AG09319 (cell line): ENCODE data around the gene SCYL2.

Experiments
- DNase-seq: peaks from one replicate; pipeline ENCODE4 v3.0.0-alpha.2; 2010; ENCODE audit warnings: low read depth; ENCODE audit errors: extremely low read depth
- TF ChIP-seq, protein P1 (sequence below): IDR thresholded peaks from 2 replicates; pipeline ENCODE4 v1.5.1; 2011; ENCODE audit warnings: low read depth, mild to moderate bottlenecking, inconsistent platforms, low read length, moderate library complexity

SCYL2 gene

DNA sequence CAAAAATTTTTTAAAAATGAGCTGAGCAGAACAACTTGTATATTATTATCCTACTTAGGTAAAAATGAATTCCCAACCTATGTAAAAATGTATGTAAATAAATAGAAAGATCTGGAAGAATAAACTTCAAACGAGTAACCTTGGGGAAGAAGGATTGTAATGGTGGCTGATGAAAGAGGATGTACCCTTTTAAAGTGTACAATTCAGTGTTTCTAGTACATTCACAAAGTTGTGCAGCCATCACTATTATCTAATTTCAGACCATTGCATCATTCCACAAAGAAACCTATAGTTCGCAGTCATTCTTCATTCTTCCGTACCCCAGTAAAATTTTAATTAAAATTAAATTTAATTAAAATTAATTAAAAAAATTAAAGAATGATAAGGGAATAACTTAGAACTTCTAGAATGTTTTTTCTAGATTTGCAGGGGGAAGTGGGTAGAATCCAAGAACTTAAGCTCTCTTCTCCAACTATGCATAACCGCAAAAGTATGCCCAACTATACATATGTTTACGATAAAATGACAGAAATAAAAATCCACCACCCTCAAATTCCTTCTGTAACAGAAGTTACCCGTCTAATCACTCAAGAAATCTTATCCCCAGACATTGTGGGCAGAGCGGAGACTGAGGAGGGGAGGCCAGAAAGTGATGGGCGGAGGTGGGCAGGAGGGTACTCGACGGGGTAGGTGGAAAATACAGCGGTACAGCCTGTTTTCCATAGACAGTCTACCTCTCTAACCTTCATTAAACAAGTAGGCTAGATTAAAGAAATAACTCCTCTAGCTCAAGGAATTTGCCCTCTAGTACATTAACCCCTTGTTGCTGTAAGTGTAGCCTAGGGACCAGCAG is 1.0 kb upstream of the SCYL2 start:
- TF ChIP-seq, protein P1, sequence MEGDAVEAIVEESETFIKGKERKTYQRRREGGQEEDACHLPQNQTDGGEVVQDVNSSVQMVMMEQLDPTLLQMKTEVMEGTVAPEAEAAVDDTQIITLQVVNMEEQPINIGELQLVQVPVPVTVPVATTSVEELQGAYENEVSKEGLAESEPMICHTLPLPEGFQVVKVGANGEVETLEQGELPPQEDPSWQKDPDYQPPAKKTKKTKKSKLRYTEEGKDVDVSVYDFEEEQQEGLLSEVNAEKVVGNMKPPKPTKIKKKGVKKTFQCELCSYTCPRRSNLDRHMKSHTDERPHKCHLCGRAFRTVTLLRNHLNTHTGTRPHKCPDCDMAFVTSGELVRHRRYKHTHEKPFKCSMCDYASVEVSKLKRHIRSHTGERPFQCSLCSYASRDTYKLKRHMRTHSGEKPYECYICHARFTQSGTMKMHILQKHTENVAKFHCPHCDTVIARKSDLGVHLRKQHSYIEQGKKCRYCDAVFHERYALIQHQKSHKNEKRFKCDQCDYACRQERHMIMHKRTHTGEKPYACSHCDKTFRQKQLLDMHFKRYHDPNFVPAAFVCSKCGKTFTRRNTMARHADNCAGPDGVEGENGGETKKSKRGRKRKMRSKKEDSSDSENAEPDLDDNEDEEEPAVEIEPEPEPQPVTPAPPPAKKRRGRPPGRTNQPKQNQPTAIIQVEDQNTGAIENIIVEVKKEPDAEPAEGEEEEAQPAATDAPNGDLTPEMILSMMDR: no peak
- no peak for DNase-seq

DNA sequence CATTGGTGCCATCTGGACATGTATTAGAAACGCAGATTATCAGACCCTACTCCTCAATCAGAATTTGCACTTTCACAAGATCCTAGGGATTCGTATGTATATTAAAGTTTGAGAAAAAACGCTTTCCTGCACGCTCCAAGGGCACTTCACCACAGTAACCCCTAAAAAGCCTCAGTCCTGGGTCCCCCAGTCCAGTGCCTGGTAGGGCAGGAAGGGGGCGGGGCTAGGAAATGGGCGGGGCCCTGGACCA is 467 bp upstream of the SCYL2 start:
- DNase-seq: no peak
- TF ChIP-seq, protein P1: no peak

DNA sequence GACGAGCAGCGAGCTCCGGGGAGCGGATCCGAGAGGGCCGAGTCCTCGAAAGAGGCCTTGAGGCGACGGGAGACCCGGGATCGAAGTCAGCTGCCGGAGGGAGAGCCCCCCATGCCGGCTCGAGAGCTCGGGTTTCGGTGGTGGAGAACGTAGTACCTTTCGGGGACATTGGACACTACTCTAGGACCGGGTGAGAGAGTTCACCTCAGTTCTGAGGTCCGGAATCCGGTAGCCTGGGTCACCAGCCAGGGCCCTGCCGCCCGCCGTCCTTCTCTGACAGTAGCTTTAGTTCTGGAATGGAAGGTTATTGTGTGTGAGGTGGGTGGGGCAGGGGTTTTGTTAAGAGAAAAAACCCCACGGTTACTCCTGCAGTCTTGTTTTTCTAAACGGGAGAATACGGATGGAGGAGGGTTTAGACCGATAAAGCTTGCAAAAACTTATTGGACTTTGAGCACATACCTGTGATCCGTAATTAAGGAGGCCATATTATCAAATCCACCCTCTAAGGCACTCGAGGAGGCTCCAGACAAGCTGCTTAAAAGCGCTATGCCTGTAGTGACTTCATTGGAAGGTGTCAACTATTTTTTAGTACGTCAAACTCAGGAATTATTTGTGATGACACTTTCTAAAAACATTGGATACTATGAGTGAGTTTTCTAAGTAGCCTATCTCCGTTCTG is 765 bp downstream of the SCYL2 start:
- DNase-seq: no peak

DNA sequence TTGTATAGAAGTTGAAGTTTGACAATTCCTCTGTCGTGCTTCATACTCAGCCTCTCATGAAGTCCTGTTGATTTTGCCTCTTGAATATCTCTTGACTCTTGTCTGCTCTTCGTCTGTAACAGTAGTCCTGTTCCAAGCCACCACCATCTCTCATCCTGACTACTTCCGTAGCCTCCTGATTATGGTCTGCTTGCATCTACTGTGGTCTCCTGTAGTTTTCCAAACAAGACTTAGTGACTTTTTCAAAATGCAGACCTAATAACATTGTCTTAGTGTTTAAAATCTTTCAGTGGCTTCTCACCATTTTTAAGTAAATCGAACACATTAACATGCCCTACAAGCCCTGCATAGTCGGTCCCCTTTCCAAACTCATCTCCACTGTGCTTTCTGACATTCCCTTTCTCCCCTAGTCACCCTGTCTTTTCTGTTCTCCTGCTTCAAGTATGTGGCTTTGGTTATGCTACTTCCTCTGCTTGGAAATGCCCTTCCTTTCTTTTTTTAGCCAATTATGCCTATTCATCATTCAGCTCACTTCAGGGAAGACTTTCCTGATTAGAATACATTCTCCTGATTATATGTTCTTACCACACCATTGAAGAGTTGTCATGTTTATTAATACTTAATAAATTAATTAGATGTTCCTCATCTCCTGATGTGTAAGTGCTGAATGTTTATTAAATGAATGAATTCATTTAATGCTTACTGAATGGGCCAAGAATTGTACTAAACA is 2.0 kb downstream of the SCYL2 start:
- DNase-seq: no peak

More for the DNA sequence above, 765 bp downstream of the SCYL2 start:
- TF ChIP-seq, protein P1: no peak

DNA sequence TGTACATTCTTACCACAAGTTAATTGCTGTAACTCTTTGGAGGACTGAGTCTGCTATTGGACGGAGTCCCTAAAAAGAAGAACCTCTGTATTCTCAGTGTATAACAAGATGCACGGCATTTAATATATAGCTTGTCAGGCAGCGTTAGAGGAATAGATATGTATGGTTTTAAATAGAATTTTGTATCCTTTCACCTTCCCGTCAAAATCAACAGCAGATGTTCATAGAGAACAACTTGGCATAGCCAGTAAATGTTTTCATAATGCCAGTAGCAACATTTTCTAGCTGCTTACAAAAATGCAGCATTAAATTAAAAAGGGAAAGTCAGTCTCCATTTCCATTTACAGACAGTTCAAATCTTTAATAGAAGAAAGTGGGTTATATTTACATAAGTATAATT is 6.8 kb downstream of the SCYL2 start:
- TF ChIP-seq, protein P1: no peak
- no peak for DNase-seq

More for the DNA sequence above, 2.0 kb downstream of the SCYL2 start:
- TF ChIP-seq, protein P1: no peak

DNA sequence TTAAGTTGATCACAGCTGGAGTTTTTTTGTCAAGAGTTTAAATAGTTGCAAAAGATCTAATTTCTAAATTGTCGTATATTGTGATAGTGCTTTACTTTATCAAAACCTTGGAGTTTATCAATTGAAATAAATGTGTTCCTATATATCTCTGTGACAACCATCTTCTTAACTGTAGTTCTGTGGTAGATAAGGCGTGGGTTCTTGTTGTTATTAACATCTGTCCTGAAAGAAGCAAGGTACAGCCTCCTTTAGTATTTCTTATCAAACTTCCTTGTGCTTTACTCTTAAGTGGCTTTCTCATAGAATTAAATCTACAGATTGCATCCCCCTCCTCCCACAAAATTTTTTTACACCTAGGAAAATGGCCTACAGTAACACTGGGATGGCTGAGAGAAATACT is 7.3 kb downstream of the SCYL2 start:
- TF ChIP-seq, protein P1: no peak
- DNase-seq: no peak

DNA sequence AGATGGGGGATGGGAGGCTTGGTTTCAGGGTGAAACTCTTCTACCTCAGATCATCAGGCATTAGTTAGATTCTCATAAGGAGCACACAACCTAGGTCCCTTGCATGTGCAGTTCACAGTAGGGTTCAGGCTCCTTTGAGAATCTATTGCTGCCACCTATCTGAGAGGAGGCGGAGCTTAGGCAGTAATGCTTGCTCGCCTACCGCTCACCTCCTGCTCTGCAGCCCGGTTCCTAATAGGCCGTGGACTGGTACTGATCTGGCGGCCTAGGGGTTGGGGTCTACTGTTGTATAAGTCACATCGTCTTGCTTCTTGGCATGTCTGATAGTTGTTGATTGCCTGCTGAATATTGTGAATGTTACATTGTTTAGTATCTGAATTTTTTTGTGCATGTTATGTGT is 12.2 kb downstream of the SCYL2 start:
- DNase-seq: no peak
- TF ChIP-seq, protein P1: no peak
